Psoas muscle (tissue), 8 donors: ENCODE results near the gene LGALS4. TPM values are rescaled to one million over a fixed set of nuclear protein-coding genes. Genes with fewer than 3 reads are reported as not detected.

ENCODE experiments used
- ATAC-seq, 4 donors: fragments of 200-7000 bp; cut with Tn5 transposase; one replicate each; pipeline ENCODE4 v1.9.1; 2020; ENCODE audit warnings: moderate library complexity in 3 of 4, mild to moderate bottlenecking in 2 of 4
- DNase-seq, 2 donors: peaks; one replicate each; pipeline ENCODE4 v3.0.0-alpha.2; 2020
- H3K27ac ChIP-seq: fragments of 200-600 bp; one replicate; pipeline ENCODE4 v1.8.0; 2022
- H3K27me3 ChIP-seq, 3 donors: fragments of 200-600 bp in 1 of 3; one replicate each; pipeline versions ENCODE4 v1.6.1 to v1.8.0; 2013 to 2022; ENCODE audit warnings: low read length in 2 of 3, mild to moderate bottlenecking in 2 of 3, moderate library complexity in 1 of 3; ENCODE audit not compliant: insufficient read depth in 3 of 3
- H3K36me3 ChIP-seq, 2 donors: fragments of 200-600 bp in 1 of 2; one replicate each; pipeline versions ENCODE4 v1.6.1 to v1.8.0; 2013 to 2022; ENCODE audit warnings: low read depth in 1 of 2, mild to moderate bottlenecking in 1 of 2, moderate library complexity in 1 of 2; ENCODE audit not compliant: insufficient read depth in 1 of 2
- H3K4me1 ChIP-seq: fragments of 200-600 bp; one replicate; pipeline ENCODE4 v1.8.0; 2022
- H3K4me3 ChIP-seq: fragments of 200-600 bp; one replicate; pipeline ENCODE4 v1.8.0; 2022; ENCODE audit warnings: mild to moderate bottlenecking
- H3K9me3 ChIP-seq: fragments of 200-600 bp; one replicate; pipeline ENCODE4 v1.8.0; 2022
- CTCF ChIP-seq: fragments of 200-600 bp; IDR thresholded peaks from one replicate; pipeline ENCODE4 v1.8.0; 2022; ENCODE audit warnings: antibody characterized with exemption
- WGBS, 3 donors: extraction: QIAGEN DNeasy Blood & Tissue Kit; methylation state at CpG; one replicate each; pipeline versions ENCODE4 v1.1.6 to v1.1.7; 2013; 5-methylcytosine and 5-hydroxymethylcytosine counted together
- intact Hi-C, 2 donors: fragments of 100-400 bp; cut with DNase I; formaldehyde crosslinking; loops; one replicate each; pipeline versions ENCODE4 v1.11.0 to v1.14.2; 2022
- polyA plus RNA-seq, 3 donors: library from polyadenylated mRNA; stranded (reverse); fragments of 200-250 nt; gene quantifications; one replicate each; pipeline ENCODE4 v1.2.3, GENCODE V29; 2013
- total RNA-seq, 4 donors: library from RNA; stranded (reverse); fragmentation: NEBNext Ultra II Directional in 2 of 4; extraction: Animal tissue kit (Norgen Biotek cat#: 25700) in 2 of 4; gene quantifications; one replicate each; pipeline versions ENCODE4 v1.2.1 to v1.2.4, GENCODE V29; 2021 to 2023
- donor health status: healthy with polysubstance abuse.
- donor health status: DM: no; HTN: no; CAD: no; lungs with moderate emphysema.
- donor health status: Bipolar disorder and iron deficiency.
- donor health status: healthy.
- donor health status: DM: yes; HTN: yes; CAD: no.
- donor health status: DM: no; HTN: no; CAD: no.
- donor health status: DM: no; HTN: no; CAD: no.
- donor health status: DM: yes; HTN: yes; CAD: no.

The LGALS4 gene
- total and polyA plus RNA-seq, 7 donors, result 0.31 to 2.0 (median 0.64) TPM

DNA sequence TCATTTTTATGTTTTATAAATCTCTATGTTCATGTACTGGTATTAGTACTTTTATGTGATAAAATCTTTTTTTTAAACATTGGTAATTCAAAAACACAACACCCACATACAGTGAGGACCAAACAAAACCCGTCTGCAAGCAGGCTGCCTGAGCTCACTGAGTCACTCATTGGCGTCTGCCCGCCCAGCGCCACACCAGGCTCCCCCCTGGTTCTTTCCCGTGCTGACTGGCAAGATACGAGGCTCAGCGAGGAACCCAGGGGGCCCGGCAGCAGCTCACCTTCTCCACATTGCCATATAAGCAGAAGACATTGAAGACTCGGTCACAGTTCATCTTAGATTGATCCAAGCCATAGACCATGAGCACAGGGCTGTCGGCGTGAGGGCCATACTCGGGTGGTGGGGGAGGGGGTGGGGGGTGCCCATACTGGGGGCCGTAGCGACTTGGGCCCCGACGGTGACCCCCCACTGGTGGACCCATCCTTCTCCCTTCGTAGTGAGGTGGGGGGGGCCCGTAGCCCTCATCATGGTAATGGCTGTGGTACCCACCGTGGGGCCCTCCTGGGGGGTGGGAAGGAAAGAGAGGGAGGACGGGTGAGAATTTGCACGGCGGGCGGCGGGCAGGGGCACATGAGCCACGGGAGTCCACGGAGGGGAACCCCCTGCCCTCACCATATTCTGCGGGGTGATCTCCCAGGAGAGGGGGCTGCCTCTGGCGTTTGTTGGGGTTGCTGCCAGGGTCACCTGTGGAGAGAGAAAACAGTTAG is 27.3 kb upstream of the LGALS4 start:
- intact Hi-C loops, result loop anchor here in 1 of 2 donors (10.0 kb wide), 1 partner anchor 195 kb away; the partner anchor contains the start of gene ACTN4
- H3K9me3 ChIP-seq, result no peaks in the 10 kb centered on the region
- H3K36me3 ChIP-seq, result peaks cover 34 to 96% of the 10 kb centered on the region in 2 donors
- no peak for TF ChIP-seq CTCF
- H3K4me1 ChIP-seq, result peaks cover 89% of the 10 kb centered on the region
- no peaks in the 10 kb centered on the region for H3K27me3 ChIP-seq
- peak overlapping the region; percentile 19 for H3K4me3 ChIP-seq
- peak in 3 of 4 donors; percentile 25 to 48 (median 33) for ATAC-seq
- H3K27ac ChIP-seq, result peak overlapping the region; percentile 99
- 55 to 64% (median 62%) methylated on average over 28 of the region's 28 CpGs for WGBS, 3 donors
- DNase-seq, result peak in 1 of 2 donors; percentile 67

GRCh38 chr19:38838986-38839761 is 26.4 kb upstream of the LGALS4 start:
- Histone ChIP-seq H3K9me3 (no peaks in the 10 kb centered on the region), H3K4me3 (no peak overlapping the region), H3K4me1 (peaks cover 87% of the 10 kb centered on the region), H3K27me3 (no peaks in the 10 kb centered on the region), H3K27ac (peak overlapping the region; percentile 99), H3K36me3 (peaks cover 31 to 87% of the 10 kb centered on the region in 2 donors)
- intact Hi-C loops, result loop anchor here in 1 of 2 donors (10.0 kb wide), 1 partner anchor 194 kb away; the partner anchor contains the start of gene ACTN4
- ATAC-seq (no peak), DNase-seq (peak in 1 of 2 donors; percentile 39)
- no peak for TF ChIP-seq CTCF
- WGBS, 3 donors, result 61 to 66% (median 64%) methylated on average over 12 of the region's 12 CpGs

DNA sequence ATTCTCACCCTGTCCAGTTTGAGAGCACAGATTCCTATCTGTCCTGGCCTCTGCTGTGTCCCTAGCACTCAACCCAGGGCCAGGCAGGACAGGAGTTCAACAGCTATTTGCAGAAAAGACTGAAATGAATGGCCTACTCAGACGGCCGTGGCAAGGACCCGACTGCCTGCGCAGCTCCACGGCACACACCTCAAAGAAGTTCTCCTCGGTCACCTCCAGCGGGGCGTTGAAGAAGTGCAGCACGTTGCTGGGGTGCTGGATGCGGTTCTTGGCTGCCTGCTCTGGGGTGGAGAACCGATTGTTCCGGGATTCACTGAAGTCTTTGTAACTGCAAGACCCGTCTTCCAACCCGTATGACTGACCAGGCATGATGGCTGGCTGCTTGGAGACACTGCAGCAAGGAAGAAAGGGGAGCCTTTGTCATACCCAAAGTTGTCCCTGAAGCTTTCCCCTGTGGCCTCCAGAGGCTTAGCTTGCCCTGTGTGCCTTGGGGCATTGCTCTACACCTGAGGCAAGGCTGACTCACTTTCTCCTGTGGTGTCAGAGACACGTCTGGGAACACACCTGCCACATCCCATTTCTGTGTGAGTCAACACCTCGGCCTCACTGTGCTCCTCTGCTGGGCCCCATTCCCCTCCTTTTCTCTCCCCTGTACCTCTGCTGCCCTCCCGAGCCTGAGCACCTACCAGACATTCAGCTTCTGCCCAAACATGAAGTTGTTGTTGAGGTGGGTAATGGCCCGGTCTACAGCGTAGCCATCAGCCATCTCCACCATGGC is 25.7 kb upstream of the LGALS4 start:
- no peaks in the 10 kb centered on the region for H3K27me3 ChIP-seq
- ATAC-seq, result peak; percentile 19 to 59 (median 40)
- H3K4me3 ChIP-seq, result no peak overlapping the region
- WGBS, 3 donors, result 48 to 64% (median 59%) methylated on average over 15 to 19 of the region's 19 CpGs
- peak in 1 of 2 donors; percentile 52 for DNase-seq
- peaks cover 24 to 80% of the 10 kb centered on the region in 2 donors for H3K36me3 ChIP-seq
- H3K27ac ChIP-seq, result peak overlapping the region; percentile 99
- intact Hi-C loops, result loop anchor here in 1 of 2 donors (10.0 kb wide), 1 partner anchor 194 kb away; the partner anchor contains the start of gene ACTN4
- peaks cover 79% of the 10 kb centered on the region for H3K4me1 ChIP-seq
- TF ChIP-seq CTCF, result no peak
- H3K9me3 ChIP-seq, result no peaks in the 10 kb centered on the region

- ATAC-seq (no peak), DNase-seq (peak in 1 of 2 donors; percentile 20)
- peaks cover 79% of the 10 kb centered on the region for H3K4me1 ChIP-seq
- no peaks in the 10 kb centered on the region for H3K9me3 ChIP-seq
- H3K4me3 ChIP-seq, result no peak overlapping the region
- no peak for TF ChIP-seq CTCF
- WGBS, 3 donors, result 63 to 79% (median 72%) methylated on average over 7 of the region's 7 CpGs
- peak overlapping the region; percentile 99 for H3K27ac ChIP-seq
- intact Hi-C loops, result loop anchor here in 1 of 2 donors (10.0 kb wide), 1 partner anchor 193 kb away; the partner anchor contains the start of gene ACTN4
- H3K36me3 ChIP-seq, result peaks cover 17 to 72% of the 10 kb centered on the region in 2 donors
- no peaks in the 10 kb centered on the region for H3K27me3 ChIP-seq
Observed at GRCh38 chr19:38837656-38838121, 24.9 kb upstream of the LGALS4 start.
